Prostate gland (tissue), 2 donors: ENCODE results near the gene GNAS. TPM values are rescaled to one million over a fixed set of nuclear protein-coding genes. Genes with fewer than 3 reads are reported as not detected.
A peak's percentile ranks its signal among the peaks of the same experiment; 100 is the strongest.

ENCODE experiments used
- DNase-seq: peaks from one replicate; pipeline ENCODE4 v3.0.0-alpha.2; 2019; ENCODE audit warnings: low spot score
- H3K27ac ChIP-seq, 2 donors: fragments of 200-600 bp; sonication (generic); 2 replicates each; pipeline ENCODE4 v1.5.1; 2017 to 2019
- H3K27me3 ChIP-seq: fragments of 200-600 bp; sonication (generic); replicated peaks from 2 replicates; pipeline ENCODE4 v1.5.1; 2019; ENCODE audit not compliant: insufficient read depth
- H3K36me3 ChIP-seq, 2 donors: fragments of 200-600 bp; sonication (generic); 1 replicate in 1 of 2; 2 replicates in 1 of 2; pipeline versions ENCODE4 v1.5.1 to v1.8.1; 2017 to 2019
- H3K4me1 ChIP-seq: fragments of 200-600 bp; sonication (generic); replicated peaks from 2 replicates; pipeline ENCODE4 v1.5.1; 2019
- H3K4me3 ChIP-seq, 2 donors: fragments of 200-600 bp; sonication (generic); 2 replicates each; pipeline ENCODE4 v1.5.1; 2017 to 2019
- H3K9me3 ChIP-seq: fragments of 200-600 bp; sonication (generic); 2 replicates; pipeline ENCODE4 v1.5.1; 2017
- CTCF ChIP-seq, 4 experiments: fragments of 200-600 bp in 2 of 4; fragments of 450-650 bp in 2 of 4; sonication (generic) in 2 of 4; IDR thresholded peaks; 1 replicate in 3 of 4; 2 replicates in 1 of 4; pipeline ENCODE4 v1.5.1; 2016 to 2019; ENCODE audit warnings: antibody characterized with exemption in 4 of 4, mild to moderate bottlenecking in 2 of 4, moderate library complexity in 2 of 4
- POLR2A ChIP-seq: fragments of 450-650 bp; IDR thresholded peaks from one replicate; pipeline ENCODE4 v1.6.1; 2016; ENCODE audit warnings: antibody characterized with exemption, mild to moderate bottlenecking
- POLR2AphosphoS5 ChIP-seq: sonication (generic); formaldehyde crosslinking; IDR thresholded peaks from one replicate; pipeline ENCODE4 v1.6.1; 2017; ENCODE audit warnings: antibody characterized with exemption
- whole genome bisulfite sequencing: methylation state at CpG from one replicate; pipeline ENCODE4 v1.1.5; 2018; 5-methylcytosine and 5-hydroxymethylcytosine counted together
- intact Hi-C: fragments of 100-400 bp; cut with DNase I; formaldehyde crosslinking; loops from one replicate; pipeline ENCODE4 v1.14.2; 2022
- total RNA-seq, 2 donors: library from RNA; depleted of rRNA; stranded (reverse); fragments of >200 nt; gene quantifications; one replicate each; pipeline ENCODE4 v1.1.0, GENCODE V29; 2016

The GNAS gene
- 100 to 1,000 TPM; 644 to 900 TPM for total RNA-seq

- Histone ChIP-seq H3K27me3 (peaks cover 16% of the 10 kb centered on the region), H3K4me1 (no peaks in the 10 kb centered on the region), H3K36me3 (no peaks in the 10 kb centered on the region), H3K27ac (no peak within 1 kb of the TSS), H3K4me3 (peak within 1 kb of the TSS; percentile 8 to 29), H3K9me3 (no peaks in the 10 kb centered on the region)
- intact Hi-C loops = loop anchor here (5.0 kb wide), 1 partner anchor 615 kb away; no protein-coding TSS in a partner anchor
- TF ChIP-seq CTCF (IDR thresholded peaks at IDR 0.05) (peak in 3 of 4 experiments; percentile 26 to 61 (median 52)), POLR2AphosphoS5 (no peak)
- 46% methylated on average over 35 of the region's 35 CpGs for WGBS
- peak; percentile 42 for DNase-seq
Measured at GRCh38 chr20:58852543-58853271, at the start of gene GNAS. GNAS (plus strand) TSS chr20:58852716.

DNA sequence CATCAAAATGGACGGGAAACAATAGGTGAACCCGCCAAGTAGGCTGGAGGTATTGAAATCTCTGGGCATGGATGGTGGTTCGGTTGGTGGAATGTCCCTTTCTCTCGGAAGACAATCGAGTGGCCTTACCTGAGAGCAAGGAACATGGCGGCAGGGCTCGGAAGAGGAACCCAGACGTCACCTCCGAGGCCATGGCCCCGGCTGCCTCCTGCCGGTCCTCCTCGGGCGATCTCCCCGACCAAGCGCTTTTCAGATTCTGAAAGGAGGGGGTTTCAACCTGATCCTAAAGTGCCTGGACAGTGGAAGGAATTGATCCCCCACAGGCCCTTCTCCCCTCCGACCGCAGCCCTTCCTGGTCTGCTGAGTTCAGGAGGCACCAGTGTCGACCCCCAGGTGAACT, 49.0 kb upstream of the GNAS start:
- H3K27me3 ChIP-seq = no peaks in the 10 kb centered on the region
- no peak for DNase-seq
- no peak overlapping the region for H3K27ac ChIP-seq
- intact Hi-C loops = no loop called here
- no peaks in the 10 kb centered on the region for H3K9me3 ChIP-seq
- H3K4me3 ChIP-seq = no peak overlapping the region
- H3K4me1 ChIP-seq = no peaks in the 10 kb centered on the region
- TF ChIP-seq CTCF (IDR thresholded peaks at IDR 0.05) = no peak
- WGBS = 90% methylated on average over 18 of the region's 18 CpGs
- no peaks in the 10 kb centered on the region for H3K36me3 ChIP-seq

- no peaks in the 10 kb centered on the region for H3K4me1 ChIP-seq
- H3K36me3 ChIP-seq = no peaks in the 10 kb centered on the region
- H3K4me3 ChIP-seq = no peak overlapping the region
- intact Hi-C loops = no loop called here
- no peak for DNase-seq
- no peaks in the 10 kb centered on the region for H3K9me3 ChIP-seq
- 81% methylated on average over 11 of the region's 11 CpGs for WGBS
- H3K27me3 ChIP-seq = no peaks in the 10 kb centered on the region
- TF ChIP-seq CTCF (IDR thresholded peaks at IDR 0.05) (no peak), POLR2AphosphoS5 (no peak), POLR2A (no peak)
- H3K27ac ChIP-seq = no peak overlapping the region
Measured at GRCh38 chr20:58807801-58808200, 44.7 kb upstream of the GNAS start.

DNA sequence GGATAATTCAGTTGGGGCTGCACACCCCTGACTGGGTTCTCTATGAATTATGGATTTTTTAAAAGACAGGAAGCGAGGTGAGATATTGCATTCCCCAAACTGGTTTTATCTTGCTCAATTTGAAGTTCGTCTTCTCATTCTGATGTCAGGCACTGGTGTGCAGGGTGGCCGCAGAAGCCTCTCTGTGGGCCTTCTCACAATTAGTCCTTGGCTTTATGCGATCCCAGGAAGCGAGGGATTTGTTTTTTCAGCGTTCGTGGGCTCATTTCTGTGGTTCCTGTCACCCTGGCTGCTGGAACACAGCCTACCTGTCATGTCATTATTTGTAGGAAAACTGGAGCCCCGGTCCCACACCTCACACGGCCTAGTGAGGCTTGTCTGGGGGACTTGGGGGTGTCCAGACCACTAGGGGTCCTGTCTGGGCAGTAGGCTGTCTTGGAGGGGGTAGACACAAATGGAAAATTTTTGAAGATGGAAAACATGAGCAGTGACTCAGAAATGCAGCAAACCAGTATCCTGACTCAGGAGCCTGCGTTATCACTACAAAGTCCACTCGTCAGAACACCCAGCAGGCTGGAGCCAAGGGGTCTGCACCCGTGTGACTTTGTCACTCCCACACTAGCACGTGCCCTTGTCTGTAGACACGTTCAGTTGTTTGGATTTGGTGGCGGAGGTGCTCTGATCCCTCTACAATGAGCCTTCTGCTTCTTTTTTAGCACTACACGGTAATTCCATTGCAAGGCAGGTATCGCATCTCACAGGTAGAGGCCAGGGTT, 44.1 kb upstream of the GNAS start:
- intact Hi-C loops = no loop called here
- H3K27ac ChIP-seq = no peak overlapping the region
- H3K36me3 ChIP-seq = no peaks in the 10 kb centered on the region
- no peak for TF ChIP-seq POLR2AphosphoS5
- no peak for TF ChIP-seq CTCF (IDR thresholded peaks at IDR 0.05)
- no peak for TF ChIP-seq POLR2A
- no peak overlapping the region for H3K4me3 ChIP-seq
- no peak for DNase-seq
- no peaks in the 10 kb centered on the region for H3K27me3 ChIP-seq
- H3K4me1 ChIP-seq = no peaks in the 10 kb centered on the region
- 70% methylated on average over 17 of the region's 17 CpGs for WGBS
- H3K9me3 ChIP-seq = no peaks in the 10 kb centered on the region
